Hepatocyte (in vitro differentiated cells): ENCODE measurements around the gene HIPK3. TPM values are rescaled to one million over a fixed set of nuclear protein-coding genes. Genes with fewer than 3 reads are reported as not detected.

ENCODE experiments used
- DNase-seq: peaks from one replicate; pipeline ENCODE4 v3.0.0-alpha.2; 2016; ENCODE audit warnings: low spot score
- H2AFZ ChIP-seq: fragments of 200-600 bp; sonication (generic); 2 replicates; pipeline ENCODE4 v1.6.0; 2016; ENCODE audit warnings: antibody characterized with exemption, mild to moderate bottlenecking
- H3K27ac ChIP-seq: fragments of 200-600 bp; sonication (generic); 2 replicates; pipeline ENCODE4 v1.5.1; 2016; ENCODE audit warnings: mild to moderate bottlenecking
- H3K27me3 ChIP-seq: fragments of 200-600 bp; sonication (generic); 2 replicates; pipeline ENCODE4 v1.6.1; 2016
- H3K36me3 ChIP-seq: fragments of 200-600 bp; sonication (generic); replicated peaks from 2 replicates; pipeline ENCODE4 v1.5.1; 2016; ENCODE audit warnings: low read depth; ENCODE audit not compliant: insufficient read depth
- H3K4me1 ChIP-seq: fragments of 200-600 bp; sonication (generic); 2 replicates; pipeline ENCODE4 v1.5.1; 2016; ENCODE audit warnings: mild to moderate bottlenecking, moderate library complexity; ENCODE audit not compliant: insufficient read depth
- H3K4me2 ChIP-seq: fragments of 200-600 bp; sonication (generic); 2 replicates; pipeline ENCODE4 v1.6.0; 2016
- H3K4me3 ChIP-seq: fragments of 200-600 bp; sonication (generic); 2 replicates; pipeline ENCODE4 v1.5.1; 2016; ENCODE audit warnings: mild to moderate bottlenecking
- H3K79me2 ChIP-seq: fragments of 200-600 bp; sonication (generic); 2 replicates; pipeline ENCODE4 v1.6.0; 2017; ENCODE audit warnings: mild to moderate bottlenecking
- H3K9me2 ChIP-seq: fragments of 200-600 bp; sonication (generic); replicated peaks from 2 replicates; pipeline ENCODE4 v1.6.0; 2017; ENCODE audit warnings: mild to moderate bottlenecking; ENCODE audit not compliant: insufficient read depth
- H3K9me3 ChIP-seq: fragments of 200-600 bp; sonication (generic); 2 replicates; pipeline ENCODE4 v1.5.1; 2016; ENCODE audit warnings: low read depth, mild to moderate bottlenecking
- H4K20me1 ChIP-seq: fragments of 200-600 bp; sonication (generic); 2 replicates; pipeline ENCODE4 v1.6.0; 2016; ENCODE audit warnings: mild to moderate bottlenecking; ENCODE audit not compliant: insufficient read depth, poor library complexity, severe bottlenecking
- EZH2 ChIP-seq: fragments of 200-600 bp; sonication (generic); IDR thresholded peaks from 2 replicates; pipeline ENCODE4 v1.6.1; 2016; ENCODE audit warnings: antibody characterized with exemption, mild to moderate bottlenecking, borderline replicate concordance
- EZH2phosphoT487 ChIP-seq: fragments of 200-600 bp; sonication (generic); IDR thresholded peaks from one replicate; pipeline ENCODE4 v1.6.1; 2018; ENCODE audit warnings: antibody characterized with exemption, mild to moderate bottlenecking, low read depth, moderate library complexity; ENCODE audit not compliant: unreplicated experiment, severe bottlenecking
- WGBS: methylation state at CpG from one replicate; pipeline ENCODE4 v1.1.6; 2016; ENCODE audit warnings: low lambda C conversion rate; ENCODE audit errors: missing lambda C conversion rate; 5-methylcytosine and 5-hydroxymethylcytosine counted together
- polyA plus RNA-seq: library from polyadenylated mRNA; unstranded; fragments of >200 nt; fragmentation: Nextera tagmentation; extraction: Ambion mirVana; gene quantifications from 2 replicates; pipeline ENCODE4 v1.2.1, GENCODE V29; 2016
- total RNA-seq: library from RNA; depleted of rRNA; stranded (reverse); fragments of >200 nt; gene quantifications from 2 replicates; pipeline ENCODE4 v1.2.3, GENCODE V29; 2014
- TF ChIP-seq, protein P1 (sequence below): fragments of 200-600 bp; sonication (generic); IDR thresholded peaks from 2 replicates; pipeline ENCODE4 v1.5.1; 2016; ENCODE audit warnings: antibody characterized with exemption, mild to moderate bottlenecking; ENCODE audit not compliant: poor library complexity

The HIPK3 gene
- total and polyA plus RNA-seq, 2 experiments from 2014 or later, result 25.0 to 123 TPM

DNA sequence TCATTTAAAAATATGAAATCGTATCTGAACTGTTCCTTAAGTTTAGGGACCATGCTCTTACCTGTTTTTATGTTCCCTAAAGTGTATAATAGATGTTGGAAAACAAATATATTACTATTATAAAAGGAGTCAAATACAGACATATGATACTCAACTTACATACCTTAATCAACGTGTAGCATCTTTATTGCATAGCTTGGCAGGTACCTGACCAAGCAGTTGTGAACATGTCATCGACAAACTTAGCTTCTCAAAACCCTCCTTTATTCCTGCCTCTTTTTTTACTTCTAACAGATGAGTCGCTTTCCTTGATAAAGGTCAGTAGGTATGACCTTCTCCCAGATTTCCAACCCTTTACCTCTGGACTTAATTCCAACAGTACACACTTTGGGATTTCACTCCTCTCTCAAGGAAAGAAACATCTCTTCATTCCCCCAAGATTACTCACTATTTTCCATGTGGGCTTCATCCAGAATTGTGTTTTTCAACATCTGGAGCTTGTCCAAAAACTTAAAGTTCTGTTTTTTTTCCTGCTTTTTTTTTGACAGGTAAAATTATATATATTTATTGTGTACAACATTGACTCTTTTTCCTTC, 11.9 kb downstream of the HIPK3 start:
- no peak for TF ChIP-seq EZH2
- TF ChIP-seq, protein P1, sequence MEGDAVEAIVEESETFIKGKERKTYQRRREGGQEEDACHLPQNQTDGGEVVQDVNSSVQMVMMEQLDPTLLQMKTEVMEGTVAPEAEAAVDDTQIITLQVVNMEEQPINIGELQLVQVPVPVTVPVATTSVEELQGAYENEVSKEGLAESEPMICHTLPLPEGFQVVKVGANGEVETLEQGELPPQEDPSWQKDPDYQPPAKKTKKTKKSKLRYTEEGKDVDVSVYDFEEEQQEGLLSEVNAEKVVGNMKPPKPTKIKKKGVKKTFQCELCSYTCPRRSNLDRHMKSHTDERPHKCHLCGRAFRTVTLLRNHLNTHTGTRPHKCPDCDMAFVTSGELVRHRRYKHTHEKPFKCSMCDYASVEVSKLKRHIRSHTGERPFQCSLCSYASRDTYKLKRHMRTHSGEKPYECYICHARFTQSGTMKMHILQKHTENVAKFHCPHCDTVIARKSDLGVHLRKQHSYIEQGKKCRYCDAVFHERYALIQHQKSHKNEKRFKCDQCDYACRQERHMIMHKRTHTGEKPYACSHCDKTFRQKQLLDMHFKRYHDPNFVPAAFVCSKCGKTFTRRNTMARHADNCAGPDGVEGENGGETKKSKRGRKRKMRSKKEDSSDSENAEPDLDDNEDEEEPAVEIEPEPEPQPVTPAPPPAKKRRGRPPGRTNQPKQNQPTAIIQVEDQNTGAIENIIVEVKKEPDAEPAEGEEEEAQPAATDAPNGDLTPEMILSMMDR, result no peak
- no peak for TF ChIP-seq EZH2phosphoT487
- no peaks in the 10 kb centered on the region for H3K27me3 ChIP-seq
- no peaks in the 10 kb centered on the region for H3K9me3 ChIP-seq
- H3K4me2 ChIP-seq, result no peak overlapping the region
- no peak for DNase-seq
- H3K79me2 ChIP-seq, result peaks cover 100% of the 10 kb centered on the region
- no peak overlapping the region for H3K27ac ChIP-seq
- H3K4me3 ChIP-seq, result no peak overlapping the region
- WGBS, result 87% methylated on average over 4 of the region's 4 CpGs
- no peaks in the 10 kb centered on the region for H3K36me3 ChIP-seq
- peaks cover 15% of the 10 kb centered on the region for H3K4me1 ChIP-seq
- H3K9me2 ChIP-seq, result no peaks in the 10 kb centered on the region
- H4K20me1 ChIP-seq, result peaks cover 95% of the 10 kb centered on the region
- H2AFZ ChIP-seq, result no peak overlapping the region

DNA sequence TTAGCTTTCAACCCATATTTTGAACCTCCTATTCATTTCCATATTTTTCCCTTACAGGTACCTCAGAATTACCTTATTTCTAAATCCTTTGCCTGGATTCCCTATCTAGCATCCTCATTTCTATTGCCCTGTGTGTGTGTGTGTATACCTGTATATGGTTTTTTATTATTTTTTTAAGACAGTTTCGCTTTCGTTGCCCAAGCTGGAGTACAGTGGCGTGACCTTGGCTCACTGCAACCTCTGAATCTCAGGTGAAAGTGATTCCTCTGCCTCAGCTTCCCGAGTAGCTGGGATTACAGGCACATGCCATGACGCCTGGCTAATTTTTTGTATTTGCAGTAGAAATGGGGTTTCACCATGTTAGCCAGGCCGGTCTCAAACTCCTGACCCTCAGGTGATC, 12.6 kb downstream of the HIPK3 start:
- H3K36me3 ChIP-seq, result no peaks in the 10 kb centered on the region
- no peak overlapping the region for H3K27ac ChIP-seq
- H2AFZ ChIP-seq, result no peak overlapping the region
- no peak for DNase-seq
- H3K79me2 ChIP-seq, result peaks cover 100% of the 10 kb centered on the region
- peaks cover 21% of the 10 kb centered on the region for H3K4me1 ChIP-seq
- H4K20me1 ChIP-seq, result peaks cover 95% of the 10 kb centered on the region
- TF ChIP-seq EZH2phosphoT487, result no peak
- TF ChIP-seq, protein P1, result no peak
- no peak for TF ChIP-seq EZH2
- no peak overlapping the region for H3K4me2 ChIP-seq
- 94% methylated on average over 6 of the region's 6 CpGs for WGBS
- H3K27me3 ChIP-seq, result no peaks in the 10 kb centered on the region
- H3K9me2 ChIP-seq, result no peaks in the 10 kb centered on the region
- H3K4me3 ChIP-seq, result no peak overlapping the region
- no peaks in the 10 kb centered on the region for H3K9me3 ChIP-seq

DNA sequence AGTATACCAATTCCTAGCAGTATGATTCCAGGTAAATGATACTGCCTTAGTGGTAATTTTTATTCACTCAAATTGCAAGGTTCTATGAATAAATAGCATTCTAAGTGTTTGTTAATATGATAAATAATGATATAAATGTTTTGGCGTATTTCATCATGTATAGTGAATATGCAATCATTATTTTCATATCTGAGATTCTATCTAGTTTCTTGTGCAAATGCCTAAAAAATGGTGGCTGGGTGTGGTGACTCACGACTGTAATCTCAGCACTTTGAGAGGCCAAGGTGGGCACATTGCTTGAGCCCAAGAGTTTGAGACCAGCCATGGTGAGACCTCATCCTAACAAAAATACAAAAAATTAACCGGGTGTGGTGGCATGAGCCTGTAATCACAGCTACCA, 13.9 kb downstream of the HIPK3 start:
- Histone ChIP-seq H3K4me1 (peaks cover 21% of the 10 kb centered on the region), H3K36me3 (no peaks in the 10 kb centered on the region), H3K27me3 (no peaks in the 10 kb centered on the region), H3K79me2 (peaks cover 100% of the 10 kb centered on the region), H3K4me3 (no peak overlapping the region), H3K4me2 (no peak overlapping the region), H3K27ac (no peak overlapping the region), H3K9me3 (no peaks in the 10 kb centered on the region), H3K9me2 (no peaks in the 10 kb centered on the region), H2AFZ (no peak overlapping the region), H4K20me1 (peaks cover 94% of the 10 kb centered on the region)
- no peak for DNase-seq
- TF ChIP-seq, protein P1, result no peak
- TF ChIP-seq EZH2 (no peak), EZH2phosphoT487 (no peak)
- 91% methylated on average over 3 of the region's 3 CpGs for WGBS
